GM12873 (cell line): ENCODE data around the gene GIPC2.

Experiments used
- TF ChIP-seq, protein P1 (sequence below): IDR thresholded peaks from 2 replicates; pipeline ENCODE4 v1.5.1; 2012; ENCODE audit warnings: low read depth, mild to moderate bottlenecking, moderate library complexity, low read length, control low read depth; ENCODE audit not compliant: insufficient read depth; ENCODE audit errors: missing control alignments

The GIPC2 gene

DNA sequence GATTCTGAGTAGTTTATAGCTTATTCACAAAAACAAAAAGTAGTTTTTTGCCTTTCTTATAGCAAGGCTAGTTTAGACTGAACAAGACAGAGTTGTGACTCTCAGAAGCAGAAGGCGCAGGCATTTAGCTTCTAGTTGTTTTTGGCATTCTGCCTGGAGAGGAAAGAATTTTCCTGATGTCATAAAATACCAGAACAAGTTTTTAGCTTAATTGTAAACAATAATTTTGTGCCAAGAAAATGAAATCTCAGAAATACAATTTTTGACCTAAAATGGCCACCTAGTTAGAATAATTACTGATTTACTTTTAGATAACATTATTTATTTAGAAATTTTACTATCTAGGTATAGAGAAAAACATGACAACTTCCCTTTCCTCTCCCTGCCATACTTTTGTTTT is 40.0 kb upstream of the GIPC2 start:
- TF ChIP-seq, protein P1, sequence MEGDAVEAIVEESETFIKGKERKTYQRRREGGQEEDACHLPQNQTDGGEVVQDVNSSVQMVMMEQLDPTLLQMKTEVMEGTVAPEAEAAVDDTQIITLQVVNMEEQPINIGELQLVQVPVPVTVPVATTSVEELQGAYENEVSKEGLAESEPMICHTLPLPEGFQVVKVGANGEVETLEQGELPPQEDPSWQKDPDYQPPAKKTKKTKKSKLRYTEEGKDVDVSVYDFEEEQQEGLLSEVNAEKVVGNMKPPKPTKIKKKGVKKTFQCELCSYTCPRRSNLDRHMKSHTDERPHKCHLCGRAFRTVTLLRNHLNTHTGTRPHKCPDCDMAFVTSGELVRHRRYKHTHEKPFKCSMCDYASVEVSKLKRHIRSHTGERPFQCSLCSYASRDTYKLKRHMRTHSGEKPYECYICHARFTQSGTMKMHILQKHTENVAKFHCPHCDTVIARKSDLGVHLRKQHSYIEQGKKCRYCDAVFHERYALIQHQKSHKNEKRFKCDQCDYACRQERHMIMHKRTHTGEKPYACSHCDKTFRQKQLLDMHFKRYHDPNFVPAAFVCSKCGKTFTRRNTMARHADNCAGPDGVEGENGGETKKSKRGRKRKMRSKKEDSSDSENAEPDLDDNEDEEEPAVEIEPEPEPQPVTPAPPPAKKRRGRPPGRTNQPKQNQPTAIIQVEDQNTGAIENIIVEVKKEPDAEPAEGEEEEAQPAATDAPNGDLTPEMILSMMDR, result no peak

DNA sequence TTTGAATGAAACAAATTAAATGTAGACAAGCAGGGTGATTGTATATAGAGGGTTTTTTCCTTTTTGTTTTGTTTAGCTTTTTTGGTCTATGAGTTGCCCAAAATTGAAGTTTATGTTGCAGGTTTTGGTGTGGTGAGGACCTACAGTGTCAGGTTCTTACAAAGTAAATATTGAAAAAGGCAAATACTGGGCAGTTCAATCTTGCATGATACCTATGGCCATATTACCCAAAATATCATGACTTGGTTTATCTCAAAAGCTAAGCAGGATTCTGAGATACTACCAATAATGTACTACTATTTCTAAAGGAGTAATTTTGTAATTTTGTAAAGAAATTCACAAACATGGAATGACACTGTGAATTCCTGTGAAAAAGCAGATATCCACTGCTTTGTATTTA is 39.2 kb upstream of the GIPC2 start:
- TF ChIP-seq, protein P1, result no peak

DNA sequence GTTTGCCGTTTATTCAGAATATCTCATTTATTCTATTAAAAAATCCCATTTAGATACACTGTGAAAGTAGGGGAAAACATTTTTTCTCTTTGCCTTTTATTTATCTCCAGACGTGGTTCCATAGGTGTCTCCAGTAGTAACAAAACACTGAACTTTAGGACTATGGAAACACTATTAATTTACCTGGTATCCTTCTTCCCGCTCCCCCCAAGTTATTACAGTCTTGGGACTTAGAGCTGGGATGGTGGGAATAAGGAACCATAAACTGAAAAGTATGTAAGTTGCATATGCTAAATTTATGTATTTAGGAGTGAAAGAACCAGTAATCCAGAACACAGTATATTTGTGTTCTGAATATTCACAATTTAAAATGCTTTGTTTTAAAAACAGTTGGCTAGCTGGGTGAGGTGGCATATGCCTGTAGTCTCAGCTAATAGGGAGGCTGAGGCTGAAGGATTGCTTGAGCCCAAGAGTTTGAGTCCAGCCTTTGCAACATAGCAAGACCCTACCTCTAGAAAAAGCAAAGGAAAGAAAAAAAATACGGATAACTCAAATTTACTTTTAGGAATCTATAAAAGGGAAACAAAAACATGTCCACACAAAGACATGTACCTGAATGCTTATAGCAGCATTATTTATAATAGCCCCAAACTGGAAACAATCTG is 38.0 kb upstream of the GIPC2 start:
- TF ChIP-seq, protein P1, result no peak

DNA sequence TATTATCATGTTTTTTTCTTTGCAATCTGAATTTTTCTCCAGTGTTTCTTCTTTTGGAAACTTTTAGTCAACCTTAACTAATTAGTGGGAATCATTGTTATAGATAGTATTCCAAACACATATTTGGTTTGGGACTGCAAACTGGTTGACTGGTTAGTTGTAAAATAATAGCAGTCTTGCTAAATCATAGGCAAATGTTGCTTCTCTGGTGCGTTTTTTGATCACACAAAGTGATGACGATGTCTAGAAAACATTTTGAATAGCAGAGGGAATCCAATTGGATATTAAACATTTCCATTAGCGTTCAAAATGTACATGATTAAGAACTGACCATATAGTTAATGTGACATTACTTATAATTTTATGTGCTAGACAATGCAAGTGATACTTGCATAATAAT is 36.5 kb upstream of the GIPC2 start:
- TF ChIP-seq, protein P1, result no peak

DNA sequence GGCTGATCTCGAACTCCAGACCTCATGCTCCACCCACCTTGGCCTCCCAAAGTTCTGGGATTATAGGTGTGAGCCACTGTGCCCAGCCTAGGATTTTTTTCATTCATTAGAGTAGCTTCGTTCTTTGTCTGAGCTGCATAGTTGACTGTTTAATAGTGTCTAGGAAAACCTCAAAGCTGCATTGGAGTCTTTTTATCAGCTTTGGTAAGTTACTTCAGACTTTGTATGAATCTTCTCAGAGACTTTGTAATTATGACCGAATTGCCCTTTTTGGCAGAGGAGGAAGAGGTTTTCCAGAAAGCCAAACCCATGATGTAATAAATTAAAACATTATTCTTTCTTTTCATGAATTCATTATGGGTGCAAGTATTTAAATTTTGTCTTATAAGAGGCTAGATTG is 35.9 kb upstream of the GIPC2 start:
- TF ChIP-seq, protein P1, result no peak

DNA sequence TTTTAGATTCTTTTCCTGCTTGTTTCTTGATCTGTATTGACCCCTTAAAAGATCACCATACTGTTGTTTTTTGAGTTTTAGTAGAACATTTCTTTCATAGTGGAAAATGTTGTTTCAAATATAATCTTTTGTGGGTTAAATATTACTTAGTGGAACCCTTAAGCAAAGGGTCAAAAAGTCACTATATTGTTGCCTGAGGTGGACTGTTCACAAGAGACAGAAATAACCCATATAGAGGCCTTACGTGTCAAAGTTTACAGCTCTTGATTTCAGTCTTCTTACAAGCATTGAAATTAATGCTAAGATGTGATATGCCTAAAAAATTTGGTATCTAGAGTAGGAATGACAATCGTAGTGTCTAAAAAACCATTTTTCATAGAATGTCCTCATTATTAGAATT is 34.7 kb upstream of the GIPC2 start:
- TF ChIP-seq, protein P1, result no peak

DNA sequence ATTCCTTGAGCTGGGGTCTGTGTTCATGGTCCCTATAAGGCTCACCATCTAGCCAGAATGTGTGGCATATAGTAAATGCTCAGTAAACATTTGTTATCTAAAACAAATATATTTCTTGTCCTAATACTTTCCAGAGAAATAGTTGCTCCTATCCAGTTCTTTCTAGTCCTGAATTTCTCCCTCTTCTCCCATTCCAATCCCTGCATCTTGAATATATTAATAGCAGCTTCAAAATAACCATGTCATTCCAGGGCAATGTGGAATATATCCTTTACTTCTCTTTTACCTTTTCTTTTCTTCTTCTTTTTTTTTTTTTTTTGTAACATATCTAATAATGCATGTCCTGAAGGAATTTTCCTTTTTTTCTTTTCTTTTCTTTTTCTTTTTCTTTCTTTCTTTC is 30.6 kb upstream of the GIPC2 start:
- TF ChIP-seq, protein P1, result no peak

DNA sequence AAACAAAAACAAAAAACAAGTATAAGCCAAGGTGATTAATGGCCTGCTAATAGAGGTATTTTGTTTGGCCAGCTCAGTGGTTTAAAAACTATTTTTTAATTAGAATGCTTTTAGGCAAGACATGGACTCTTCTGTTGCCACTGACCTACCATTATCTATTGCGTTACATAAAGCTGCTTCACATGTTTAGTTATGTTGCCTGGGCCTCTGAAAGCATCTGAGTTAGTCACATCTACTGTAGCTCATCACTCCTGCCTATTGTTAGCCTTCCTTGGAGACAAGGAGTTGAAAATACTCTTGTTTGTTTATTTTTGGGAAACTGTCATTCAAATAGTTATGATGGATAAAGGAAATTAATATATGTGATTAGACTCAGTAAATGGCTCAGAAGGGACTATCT is 26.7 kb upstream of the GIPC2 start:
- TF ChIP-seq, protein P1, result no peak
